Spleen (tissue), 7 donors: Measurements from ENCODE around the gene HNRNPR.

Source experiments
- POLR2A ChIP-seq, 3 donors: fragments of 450-650 bp; IDR thresholded peaks; one replicate each; pipeline ENCODE4 v1.5.1; 2017; ENCODE audit warnings: antibody characterized with exemption in 3 of 3, mild to moderate bottlenecking in 1 of 3
- TF ChIP-seq, protein P1 (sequence below), 11 experiments: fragments of 200-600 bp in 7 of 11; fragments of 450-650 bp in 4 of 11; sonication (generic) in 4 of 11; IDR thresholded peaks in 8 of 11; conservative IDR thresholded peaks in 3 of 11; 1 replicate in 7 of 11; 2 replicates in 4 of 11; pipeline versions ENCODE4 v1.4.0 to v1.8.0; 2016 to 2021; ENCODE audit warnings: antibody characterized with exemption in 11 of 11, inconsistent platforms in 4 of 11, mild to moderate bottlenecking in 1 of 11
- donor health status: DM: no; HTN: no; CAD: no; lungs with moderate emphysema.
- donor health status: DM: no; HTN: no; CAD: no.
- donor health status: DM: no; HTN: no; CAD: no.

DNA sequence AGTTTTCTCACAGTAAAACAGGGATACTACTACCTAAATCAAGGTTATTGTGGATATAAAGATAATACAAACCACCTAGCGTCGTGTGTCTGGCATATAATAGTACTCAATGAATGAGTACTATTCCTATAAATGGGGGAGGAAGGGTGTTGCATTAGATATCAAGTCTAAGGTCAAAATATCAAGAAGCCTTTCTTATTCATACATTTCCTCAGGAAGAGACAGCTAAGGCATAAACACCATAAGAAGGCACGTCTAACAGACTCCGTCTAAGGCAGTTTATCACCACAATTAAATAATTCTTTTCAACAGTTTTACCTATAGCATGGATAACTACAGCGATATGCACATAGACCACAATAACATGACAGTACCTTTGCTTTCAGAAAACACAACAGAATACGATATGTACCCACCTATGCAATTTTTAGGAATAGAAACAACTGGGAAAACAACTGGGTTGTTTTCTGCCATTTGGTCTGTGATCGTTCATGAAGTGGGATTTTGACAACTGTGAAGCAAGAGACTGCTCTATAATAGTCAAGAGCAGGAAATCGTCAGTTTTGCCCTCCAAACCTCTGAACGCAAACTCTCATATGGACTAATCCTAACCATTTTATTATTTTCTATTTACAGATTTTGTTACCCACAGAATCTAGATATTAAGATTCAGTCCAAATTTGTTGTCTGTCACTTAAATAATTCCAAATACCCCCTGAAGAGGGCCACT lies 53.1 kb downstream of the HNRNPR start:
- TF ChIP-seq, protein P1, sequence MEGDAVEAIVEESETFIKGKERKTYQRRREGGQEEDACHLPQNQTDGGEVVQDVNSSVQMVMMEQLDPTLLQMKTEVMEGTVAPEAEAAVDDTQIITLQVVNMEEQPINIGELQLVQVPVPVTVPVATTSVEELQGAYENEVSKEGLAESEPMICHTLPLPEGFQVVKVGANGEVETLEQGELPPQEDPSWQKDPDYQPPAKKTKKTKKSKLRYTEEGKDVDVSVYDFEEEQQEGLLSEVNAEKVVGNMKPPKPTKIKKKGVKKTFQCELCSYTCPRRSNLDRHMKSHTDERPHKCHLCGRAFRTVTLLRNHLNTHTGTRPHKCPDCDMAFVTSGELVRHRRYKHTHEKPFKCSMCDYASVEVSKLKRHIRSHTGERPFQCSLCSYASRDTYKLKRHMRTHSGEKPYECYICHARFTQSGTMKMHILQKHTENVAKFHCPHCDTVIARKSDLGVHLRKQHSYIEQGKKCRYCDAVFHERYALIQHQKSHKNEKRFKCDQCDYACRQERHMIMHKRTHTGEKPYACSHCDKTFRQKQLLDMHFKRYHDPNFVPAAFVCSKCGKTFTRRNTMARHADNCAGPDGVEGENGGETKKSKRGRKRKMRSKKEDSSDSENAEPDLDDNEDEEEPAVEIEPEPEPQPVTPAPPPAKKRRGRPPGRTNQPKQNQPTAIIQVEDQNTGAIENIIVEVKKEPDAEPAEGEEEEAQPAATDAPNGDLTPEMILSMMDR (IDR thresholded peaks at IDR 0.05 in 8 of 11, conservative IDR thresholded peaks at IDR 0.05 in 3 of 11), result no peak
- no peak for TF ChIP-seq POLR2A (IDR thresholded peaks at IDR 0.05)
